Measurements from ENCODE around the gene IP6K1.

DNA sequence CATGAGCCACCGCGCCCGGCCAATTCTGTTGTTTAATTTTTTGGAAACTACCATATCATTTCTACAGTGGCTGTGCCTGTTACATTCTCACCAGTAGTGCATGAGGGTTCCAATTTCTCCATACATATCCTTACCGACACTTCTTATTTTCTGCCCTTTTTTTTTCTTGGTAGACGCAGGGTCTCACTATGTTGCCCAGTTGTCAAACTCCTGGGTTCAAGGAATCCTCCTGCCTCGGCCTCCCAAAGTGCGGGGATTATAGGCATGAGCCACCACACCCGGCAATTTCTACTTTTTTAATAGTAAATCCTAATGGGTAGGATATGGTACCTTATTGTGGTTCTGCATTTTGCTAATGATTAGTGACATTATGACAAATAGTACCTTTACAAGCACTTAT lies 76.5 kb downstream of the IP6K1 start:
- TF ChIP-seq ESRRA (CRISPR knock-in tag; IDR thresholded peaks at IDR 0.05; ENCODE audit: borderline replicate concordance) (no peak), RELA (CRISPR knock-in tag; IDR thresholded peaks at IDR 0.05; ENCODE audit: borderline replicate concordance) (no peak), ELF4 (CRISPR knock-in tag; IDR thresholded peaks at IDR 0.05; ENCODE audit: low read depth) (no peak)
- TF ChIP-seq, protein P1, sequence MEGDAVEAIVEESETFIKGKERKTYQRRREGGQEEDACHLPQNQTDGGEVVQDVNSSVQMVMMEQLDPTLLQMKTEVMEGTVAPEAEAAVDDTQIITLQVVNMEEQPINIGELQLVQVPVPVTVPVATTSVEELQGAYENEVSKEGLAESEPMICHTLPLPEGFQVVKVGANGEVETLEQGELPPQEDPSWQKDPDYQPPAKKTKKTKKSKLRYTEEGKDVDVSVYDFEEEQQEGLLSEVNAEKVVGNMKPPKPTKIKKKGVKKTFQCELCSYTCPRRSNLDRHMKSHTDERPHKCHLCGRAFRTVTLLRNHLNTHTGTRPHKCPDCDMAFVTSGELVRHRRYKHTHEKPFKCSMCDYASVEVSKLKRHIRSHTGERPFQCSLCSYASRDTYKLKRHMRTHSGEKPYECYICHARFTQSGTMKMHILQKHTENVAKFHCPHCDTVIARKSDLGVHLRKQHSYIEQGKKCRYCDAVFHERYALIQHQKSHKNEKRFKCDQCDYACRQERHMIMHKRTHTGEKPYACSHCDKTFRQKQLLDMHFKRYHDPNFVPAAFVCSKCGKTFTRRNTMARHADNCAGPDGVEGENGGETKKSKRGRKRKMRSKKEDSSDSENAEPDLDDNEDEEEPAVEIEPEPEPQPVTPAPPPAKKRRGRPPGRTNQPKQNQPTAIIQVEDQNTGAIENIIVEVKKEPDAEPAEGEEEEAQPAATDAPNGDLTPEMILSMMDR (IDR thresholded peaks at IDR 0.05) = no peak
